GM19099 (cell line): Measurements from ENCODE around the gene CCDC86.

ENCODE experiments used
- POLR2A ChIP-seq: IDR thresholded peaks from 3 replicates; pipeline ENCODE4 v1.6.1; 2011; ENCODE audit warnings: low read depth; ENCODE audit not compliant: insufficient read length; ENCODE audit errors: extremely low read depth

Gene CCDC86

DNA sequence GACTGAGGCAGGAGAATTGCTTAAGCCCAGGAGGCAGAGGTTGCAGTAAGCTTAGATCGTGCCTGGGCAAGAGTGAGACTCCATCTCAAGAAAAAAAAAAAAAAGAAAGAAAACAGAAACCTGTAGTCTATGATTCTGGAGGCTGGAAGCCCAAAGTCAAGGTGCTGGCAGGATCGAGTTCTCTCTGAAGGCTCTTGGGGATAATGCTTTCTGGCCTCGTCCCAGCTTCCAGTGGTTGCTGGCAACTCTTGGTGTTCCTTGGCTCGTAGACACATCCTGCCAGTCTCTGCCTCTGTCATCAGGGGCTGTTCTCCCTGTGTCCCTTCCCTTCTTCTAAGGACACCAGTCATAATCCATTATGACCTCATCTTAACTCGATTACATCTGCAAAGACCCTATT, 16.8 kb upstream of the CCDC86 start:
- no peak for TF ChIP-seq POLR2A

DNA sequence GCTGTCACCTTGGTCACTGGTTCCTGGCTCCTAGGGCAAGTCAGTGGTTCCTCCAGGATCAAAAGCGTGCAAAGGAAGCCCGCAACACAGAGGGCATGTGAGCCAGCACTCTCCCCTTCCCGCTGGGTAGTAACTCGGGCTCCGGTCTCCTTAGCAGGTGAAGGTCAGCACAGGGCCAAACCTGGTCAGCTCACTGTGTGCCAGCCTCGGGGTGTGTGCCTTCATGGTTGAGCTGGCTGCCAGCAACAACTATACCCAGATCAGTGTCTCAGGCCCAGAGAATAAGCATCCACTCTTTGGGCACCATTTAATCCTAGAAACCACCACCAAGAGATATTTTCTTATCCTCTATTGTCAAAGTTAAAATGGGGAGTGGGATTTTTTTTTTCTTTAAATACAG, 16.1 kb upstream of the CCDC86 start:
- TF ChIP-seq POLR2A, result no peak

DNA sequence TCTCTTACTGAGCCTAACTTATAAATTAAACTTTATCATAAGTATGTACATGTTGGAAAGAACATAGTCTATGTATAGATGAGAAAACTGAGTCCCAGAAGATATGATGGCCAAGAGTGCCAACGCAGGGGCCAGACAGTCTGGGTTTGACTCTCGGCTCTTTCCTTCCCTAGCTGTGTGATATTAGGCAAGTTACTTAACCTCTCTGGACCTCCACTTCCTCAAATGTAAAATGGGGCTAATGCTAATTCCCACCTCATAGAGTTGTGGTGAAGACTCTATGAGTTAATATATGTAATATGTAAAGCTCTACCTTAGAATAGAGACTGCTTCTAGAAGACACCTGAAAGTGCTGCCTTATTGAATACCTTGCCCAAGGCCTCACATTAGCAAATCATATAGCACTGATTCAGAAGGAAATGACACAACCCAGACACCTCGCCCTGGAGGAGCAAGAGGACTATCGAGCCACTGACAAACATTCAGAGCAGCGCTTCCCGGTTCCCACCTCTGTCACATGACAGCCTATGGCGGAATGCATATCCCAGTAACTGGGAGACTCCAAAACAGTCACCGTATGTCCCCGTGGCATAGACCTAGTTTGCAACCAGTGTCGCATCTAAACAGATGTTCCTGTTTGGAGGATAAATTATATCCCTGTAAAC, 11.3 kb upstream of the CCDC86 start:
- TF ChIP-seq POLR2A, result no peak

GRCh38 chr11:60831143-60831500, 10.8 kb upstream of the CCDC86 start:
- TF ChIP-seq POLR2A, result no peak

- TF ChIP-seq POLR2A, result no peak
Observed at GRCh38 chr11:60831501-60832079, 10.3 kb upstream of the CCDC86 start.

DNA sequence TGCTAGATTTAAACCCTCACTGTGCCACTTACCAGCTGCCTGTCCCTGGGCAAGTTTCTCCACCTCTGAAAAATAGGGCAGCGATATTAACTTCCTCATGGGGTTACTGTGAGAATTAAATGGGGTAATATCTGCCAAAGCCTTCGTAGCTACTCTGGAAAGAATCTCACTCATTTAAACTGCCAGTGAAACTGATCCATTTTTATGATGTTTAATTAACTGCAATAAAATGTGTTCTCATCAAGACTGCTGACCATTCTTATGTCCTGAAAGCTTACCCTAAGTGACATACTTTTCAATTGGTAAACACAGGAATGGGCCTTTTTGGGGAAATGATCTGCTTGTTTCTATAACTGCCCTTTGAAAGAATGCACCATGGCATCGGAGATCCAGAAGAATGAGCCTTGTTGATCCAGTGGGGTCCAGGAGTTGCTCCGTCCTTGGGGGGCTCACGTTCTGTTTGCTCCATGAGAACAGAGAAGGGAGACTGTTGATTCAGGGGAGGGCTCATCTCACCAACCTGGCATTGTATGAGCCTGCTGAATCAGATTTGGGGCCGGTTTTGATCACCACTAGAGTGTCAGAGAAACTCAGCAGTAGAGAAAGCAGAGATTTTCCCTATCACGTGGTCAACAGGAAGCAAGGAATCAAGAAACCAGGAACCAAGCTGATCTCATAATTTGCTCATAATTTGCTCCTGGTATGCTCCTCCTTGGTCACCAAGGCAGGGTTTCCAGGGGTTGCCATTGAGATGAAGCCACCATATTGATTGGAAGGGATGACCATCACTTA, 7.0 kb upstream of the CCDC86 start:
- TF ChIP-seq POLR2A, result no peak

GRCh38 chr11:60835534-60835846, 6.4 kb upstream of the CCDC86 start:
- no peak for TF ChIP-seq POLR2A

DNA sequence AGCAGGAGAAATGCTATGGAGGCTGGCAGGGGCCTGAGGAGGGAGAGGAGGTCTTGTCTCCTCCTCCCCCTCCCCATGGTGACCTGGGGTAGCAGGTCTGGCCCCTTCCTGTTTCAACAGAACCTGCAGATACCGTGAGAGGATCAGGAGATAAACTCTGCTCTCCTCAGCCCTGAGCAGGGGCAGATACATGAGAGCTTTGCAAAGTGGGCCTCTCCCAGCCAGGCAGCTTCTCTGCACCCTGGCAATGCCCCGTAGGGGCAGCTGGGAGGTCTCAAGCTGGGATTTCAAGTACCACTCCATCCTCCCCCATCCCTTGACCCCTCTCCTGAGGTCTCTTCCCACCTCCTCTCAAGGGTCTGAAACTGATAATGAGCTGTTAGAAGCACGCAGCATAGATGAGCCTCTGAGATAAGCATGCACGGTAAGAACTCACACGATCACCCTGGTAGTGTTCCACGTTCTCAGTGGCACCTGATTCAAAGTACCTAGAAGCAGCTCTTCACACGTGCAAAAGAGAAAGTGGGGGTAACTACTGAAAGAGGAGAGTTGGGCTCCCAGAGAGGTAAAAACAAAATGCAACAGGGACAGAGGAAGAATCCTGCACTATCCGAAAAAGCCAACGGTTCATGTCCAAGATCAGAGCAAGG, 4.9 kb upstream of the CCDC86 start:
- no peak for TF ChIP-seq POLR2A

GRCh38 chr11:60838132-60838531, 3.8 kb upstream of the CCDC86 start:
- no peak for TF ChIP-seq POLR2A

GRCh38 chr11:60840470-60841430, 1.2 kb upstream of the CCDC86 start:
- no peak for TF ChIP-seq POLR2A

- no peak for TF ChIP-seq POLR2A
Observed at GRCh38 chr11:60842668-60843600, 1.0 kb downstream of the CCDC86 start.

DNA sequence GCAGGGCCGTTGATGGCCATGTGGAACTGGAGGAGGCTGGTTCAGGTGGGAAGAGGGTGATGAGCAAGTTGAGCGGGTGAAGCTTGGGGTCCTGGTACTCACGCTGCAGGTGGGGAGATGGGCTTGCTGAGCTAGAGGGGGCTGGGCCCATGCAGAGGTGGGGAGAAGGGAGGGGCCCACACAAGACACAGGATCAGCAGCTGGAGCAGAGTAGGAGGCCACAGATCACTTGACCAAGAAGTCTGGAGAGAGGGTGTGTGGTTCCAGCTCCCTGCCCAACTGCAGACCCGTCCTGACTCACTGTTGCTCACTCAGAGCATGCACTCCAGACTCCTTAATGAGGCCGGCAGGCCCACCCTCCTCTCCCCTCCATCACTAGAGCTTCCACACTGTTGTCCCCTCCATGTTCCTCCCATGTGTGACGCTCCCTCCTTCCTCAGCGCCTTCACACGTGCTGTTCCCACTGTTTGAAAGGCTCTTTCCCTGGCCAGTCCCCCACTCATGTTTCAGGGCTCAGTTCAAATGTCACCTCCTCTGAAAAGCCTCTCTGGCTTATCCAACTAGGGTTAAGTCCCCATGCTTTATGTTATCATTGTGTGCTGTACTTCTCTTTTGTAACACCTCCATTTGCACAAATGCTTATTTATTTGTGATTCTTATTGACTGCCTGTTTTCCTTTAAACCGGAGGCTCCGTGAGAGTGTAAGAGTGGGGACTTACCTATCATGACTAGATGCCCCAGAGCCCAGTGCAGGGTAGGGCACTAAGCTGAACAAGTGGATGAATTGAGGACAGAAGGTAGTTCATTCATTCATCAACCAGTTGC, 2.3 kb downstream of the CCDC86 start:
- no peak for TF ChIP-seq POLR2A

DNA sequence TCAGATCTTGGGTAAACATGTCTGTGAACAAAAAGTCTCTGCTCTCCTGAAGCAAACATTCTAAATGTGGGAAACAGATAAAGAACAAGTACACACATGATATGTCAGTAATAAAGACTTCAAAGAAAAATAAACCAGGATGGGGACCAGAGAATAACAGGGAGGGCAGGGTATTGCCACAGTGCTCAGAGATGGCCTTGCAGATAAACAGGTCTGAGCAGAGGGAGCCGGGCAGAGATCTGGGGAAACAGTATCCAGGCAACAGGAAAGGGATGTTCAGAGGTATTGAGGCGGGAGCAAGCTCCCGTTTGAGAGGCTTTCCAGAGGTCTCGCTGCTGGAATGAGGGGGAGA, 2.9 kb downstream of the CCDC86 start:
- no peak for TF ChIP-seq POLR2A
